HG03095 (cell line): Measurements from ENCODE around the gene OR5W2.
"Not testable (repeated sequence)": the region's sequence is repeated elsewhere in the genome, so short reads cannot be mapped to it uniquely, and the experiment has no call there.

Experiments used
- ATAC-seq: cut with Tn5 transposase; IDR thresholded peaks from one replicate; pipeline ENCODE4 v1.9.1; 2021; ENCODE audit warnings: moderate library complexity; ENCODE audit not compliant: unreplicated experiment

Gene OR5W2

DNA sequence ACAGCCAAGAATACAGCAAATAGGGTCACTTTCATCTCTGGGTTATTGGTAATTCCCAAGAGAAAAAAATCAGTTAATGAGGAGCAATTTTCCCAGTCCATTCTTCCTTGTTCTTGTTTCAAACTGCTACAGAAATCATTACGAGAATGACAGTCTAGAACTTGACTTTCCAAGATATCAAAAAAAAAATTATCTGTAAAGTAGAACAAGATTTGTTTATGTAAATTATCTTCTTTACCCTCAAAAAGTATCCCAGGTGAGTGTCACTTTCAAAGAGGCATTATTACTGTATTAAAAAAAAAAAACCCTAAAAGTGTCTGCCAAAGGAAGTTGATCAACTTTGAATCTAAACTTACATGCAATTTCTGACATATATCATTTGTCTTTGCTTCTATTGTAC is at the start of gene OR5W2:
OR5W2 (minus strand) TSS at position 101 of the 400 bp plus-strand sequence; CDS start at position 101, 0 bp downstream.
- no peak for ATAC-seq

GRCh38 chr11:55956521-55956920 is 42.1 kb upstream of the OR5W2 start:
- no peak for ATAC-seq

- ATAC-seq, result no peak
Observed at GRCh38 chr11:55949330-55949729, 34.9 kb upstream of the OR5W2 start.

GRCh38 chr11:55942785-55943392 is 28.5 kb upstream of the OR5W2 start:
- ATAC-seq, result no peak

GRCh38 chr11:55936300-55936699 is 21.9 kb upstream of the OR5W2 start, which contains the start of gene OR5I1:
OR5I1 (minus strand) TSS chr11:55936400; CDS start chr11:55936400, 0 bp downstream.
- ATAC-seq, result no peak

GRCh38 chr11:55920537-55920936 is 6.2 kb upstream of the OR5W2 start:
- ATAC-seq, result no peak

DNA sequence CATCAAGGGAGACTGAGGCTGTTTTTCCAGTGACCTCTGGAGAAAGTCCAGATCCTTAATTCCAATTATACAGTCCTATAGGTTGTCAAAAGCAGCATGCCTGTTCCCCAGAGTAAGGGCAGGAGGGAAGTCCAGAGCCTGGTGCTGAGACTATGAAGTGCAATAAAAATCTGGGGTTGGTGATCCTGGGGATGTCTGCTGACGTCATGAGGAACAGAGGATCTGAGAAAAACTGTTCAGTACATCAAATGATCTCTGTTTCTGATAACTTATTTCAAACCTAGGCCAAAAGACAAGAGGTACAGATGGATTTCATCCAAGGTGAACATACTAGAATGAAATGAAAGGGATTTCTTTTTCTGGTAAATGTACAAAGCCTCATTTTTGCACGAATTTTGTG is 12.1 kb downstream of the OR5W2 start:
- no peak for ATAC-seq

DNA sequence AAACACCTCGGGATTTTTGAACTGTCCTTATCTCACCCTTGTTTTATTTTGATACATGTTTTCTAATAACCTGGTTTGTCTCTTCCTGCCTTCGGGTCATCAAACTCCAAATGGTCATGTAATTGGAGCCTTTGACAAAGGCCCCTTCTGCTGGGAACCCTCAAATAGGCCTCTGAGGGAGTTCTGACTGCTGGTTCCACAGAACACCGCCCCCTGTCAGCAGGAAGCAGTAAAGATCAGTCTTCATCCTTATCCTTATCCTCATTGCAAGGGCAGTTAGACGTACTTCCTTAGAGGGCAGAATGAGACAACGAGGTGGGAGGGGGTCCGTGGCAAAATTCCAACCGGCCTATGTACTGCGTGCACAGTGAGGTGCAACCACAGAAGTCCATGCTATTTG is 19.2 kb downstream of the OR5W2 start:
- ATAC-seq, result no peak

DNA sequence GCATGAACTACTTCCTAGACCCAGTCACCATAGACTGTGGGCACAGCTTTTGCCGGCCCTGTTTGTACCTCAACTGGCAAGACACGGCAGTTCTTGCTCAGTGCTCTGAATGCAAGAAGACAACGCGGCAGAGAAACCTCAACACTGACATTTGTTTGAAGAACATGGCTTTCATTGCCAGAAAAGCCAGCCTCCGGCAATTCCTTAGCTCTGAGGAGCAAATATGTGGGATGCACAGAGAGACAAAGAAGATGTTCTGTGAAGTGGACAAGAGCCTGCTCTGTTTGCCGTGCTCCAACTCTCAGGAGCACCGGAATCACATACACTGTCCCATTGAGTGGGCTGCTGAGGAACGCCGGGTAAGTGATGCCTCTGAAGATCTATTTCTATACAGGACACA is 28.9 kb downstream of the OR5W2 start:
- not testable (repeated sequence) for ATAC-seq

GRCh38 chr11:55884995-55885394 is 29.4 kb downstream of the OR5W2 start:
- not testable (repeated sequence) for ATAC-seq

- ATAC-seq, result not testable (repeated sequence)
Observed at GRCh38 chr11:55882997-55883396, 31.4 kb downstream of the OR5W2 start, which contains the start of gene TRIM51. TRIM51 (plus strand) TSS chr11:55883297; CDS start chr11:55885429, 2,132 bp downstream.

- not testable (repeated sequence) for ATAC-seq
Observed at GRCh38 chr11:55873146-55873545, 41.2 kb downstream of the OR5W2 start.

GRCh38 chr11:55872731-55873130 is 41.7 kb downstream of the OR5W2 start:
- ATAC-seq, result not testable (repeated sequence)

GRCh38 chr11:55867354-55867753 is 47.0 kb downstream of the OR5W2 start:
- not testable (repeated sequence) for ATAC-seq
